GM12874 (cell line): ENCODE measurements around the gene LRIT2.

ENCODE experiments used
- CTCF ChIP-seq: IDR thresholded peaks from 2 replicates; pipeline ENCODE4 v1.5.1; 2011; ENCODE audit warnings: low read depth, mild to moderate bottlenecking, control low read depth, low read length, moderate library complexity; ENCODE audit not compliant: insufficient read depth

LRIT2 gene

GRCh38 chr10:84197643-84198042, 27.7 kb downstream of the LRIT2 start:
- TF ChIP-seq CTCF = no peak

GRCh38 chr10:84196941-84197340, 28.4 kb downstream of the LRIT2 start:
- no peak for TF ChIP-seq CTCF

- no peak for TF ChIP-seq CTCF
Measured at GRCh38 chr10:84196083-84196482, 29.3 kb downstream of the LRIT2 start.

GRCh38 chr10:84195044-84195830, 30.1 kb downstream of the LRIT2 start:
- no peak for TF ChIP-seq CTCF

GRCh38 chr10:84194424-84195043, 30.8 kb downstream of the LRIT2 start, which contains the start of gene CDHR1:
Gene CDHR1 (plus strand): TSS chr10:84194537. CDS start chr10:84194761, 224 bp downstream.
- TF ChIP-seq CTCF = no peak

GRCh38 chr10:84193846-84194423, 31.4 kb downstream of the LRIT2 start:
- no peak for TF ChIP-seq CTCF

GRCh38 chr10:84193327-84193726, 32.0 kb downstream of the LRIT2 start:
- no peak for TF ChIP-seq CTCF
